Hepatic stellate cell (primary cell): ENCODE measurements around the gene IL36RN.
A peak's percentile ranks its signal among the peaks of the same experiment; 100 is the strongest.
"Not testable (repeated sequence)": the region's sequence is repeated elsewhere in the genome, so short reads cannot be mapped to it uniquely, and the experiment has no call there.

Source experiments
- DNase-seq: peaks from one replicate; pipeline ENCODE4 v3.0.0; 2011; ENCODE audit warnings: low spot score

The IL36RN gene

GRCh38 chr2:113075030-113075429 lies 16.0 kb downstream of the IL36RN start:
- DNase-seq, result no peak

GRCh38 chr2:113075600-113075999 lies 16.6 kb downstream of the IL36RN start:
- DNase-seq, result no peak

GRCh38 chr2:113076954-113077669 lies 18.1 kb downstream of the IL36RN start:
- DNase-seq, result no peak

- DNase-seq, result no peak
Observed at GRCh38 chr2:113077921-113078320, 18.9 kb downstream of the IL36RN start.

GRCh38 chr2:113078350-113078839 lies 19.4 kb downstream of the IL36RN start:
- DNase-seq, result no peak

- DNase-seq, result no peak
Observed at GRCh38 chr2:113079131-113079530, 20.1 kb downstream of the IL36RN start.

- peak; percentile 16 for DNase-seq
Observed at GRCh38 chr2:113080134-113080533, 21.1 kb downstream of the IL36RN start.

- DNase-seq, result no peak
Observed at GRCh38 chr2:113081488-113082210, 22.7 kb downstream of the IL36RN start.

- DNase-seq, result no peak
Observed at GRCh38 chr2:113083296-113083695, 24.3 kb downstream of the IL36RN start.

GRCh38 chr2:113084249-113085000 lies 25.4 kb downstream of the IL36RN start:
- DNase-seq, result no peak

GRCh38 chr2:113085542-113085941 lies 26.5 kb downstream of the IL36RN start:
- DNase-seq, result no peak

- no peak for DNase-seq
Observed at GRCh38 chr2:113088213-113088992, 29.4 kb downstream of the IL36RN start.

GRCh38 chr2:113089916-113090315 lies 30.9 kb downstream of the IL36RN start:
- DNase-seq, result no peak

- no peak for DNase-seq
Observed at GRCh38 chr2:113091231-113091896, 32.4 kb downstream of the IL36RN start.

GRCh38 chr2:113092864-113093612 lies 34.0 kb downstream of the IL36RN start:
- DNase-seq, result no peak

GRCh38 chr2:113093613-113093977 lies 34.6 kb downstream of the IL36RN start:
- no peak for DNase-seq

- not testable (repeated sequence) for DNase-seq
Observed at GRCh38 chr2:113096306-113096705, 37.3 kb downstream of the IL36RN start.

GRCh38 chr2:113096842-113097618 lies 38.0 kb downstream of the IL36RN start:
- DNase-seq, result not testable (repeated sequence)

- no peak for DNase-seq
Observed at GRCh38 chr2:113098041-113098440, 39.0 kb downstream of the IL36RN start.

GRCh38 chr2:113098532-113098931 lies 39.5 kb downstream of the IL36RN start:
- no peak for DNase-seq
